Activated T-helper 17 cell treated with anti-CD3 and anti-CD28 coated beads, Interleukin-2, amount 50 U/mL, for 72 hours (primary cell): ENCODE measurements around the gene MEGF6. TPM values are rescaled to one million over a fixed set of nuclear protein-coding genes. Genes with fewer than 3 reads are reported as not detected.

Experiments
- ATAC-seq: fragments of 150-1000 bp; cut with Tn5 transposase; replicated peaks from 2 replicates; pipeline ENCODE4 v1.10.0; 2021; ENCODE audit warnings: mild to moderate bottlenecking, moderate library complexity
- H3K27ac Mint-ChIP-seq: one replicate; pipeline ENCODE4 v1.8.0; 2022; ENCODE audit warnings: mixed read lengths
- H3K27me3 Mint-ChIP-seq: one replicate; pipeline ENCODE4 v1.8.0; 2022; ENCODE audit warnings: mixed read lengths
- H3K36me3 Mint-ChIP-seq: one replicate; pipeline ENCODE4 v1.8.0; 2022; ENCODE audit warnings: low read depth, mild to moderate bottlenecking, mixed read lengths
- H3K4me1 Mint-ChIP-seq: one replicate; pipeline ENCODE4 v1.8.0; 2022; ENCODE audit warnings: mixed read lengths
- H3K4me3 Mint-ChIP-seq: one replicate; pipeline ENCODE4 v1.8.0; 2022; ENCODE audit warnings: mild to moderate bottlenecking, mixed read lengths
- H3K9me3 Mint-ChIP-seq: one replicate; pipeline ENCODE4 v1.8.0; 2022; ENCODE audit warnings: mixed read lengths
- total RNA-seq, 2 donors: library from RNA; stranded (reverse); gene quantifications; one replicate each; pipeline ENCODE4 v1.2.3, GENCODE V29; 2022

The MEGF6 gene
- total RNA-seq, 2 donors from 2014 or later, result 5.0 to 9.7 TPM

DNA sequence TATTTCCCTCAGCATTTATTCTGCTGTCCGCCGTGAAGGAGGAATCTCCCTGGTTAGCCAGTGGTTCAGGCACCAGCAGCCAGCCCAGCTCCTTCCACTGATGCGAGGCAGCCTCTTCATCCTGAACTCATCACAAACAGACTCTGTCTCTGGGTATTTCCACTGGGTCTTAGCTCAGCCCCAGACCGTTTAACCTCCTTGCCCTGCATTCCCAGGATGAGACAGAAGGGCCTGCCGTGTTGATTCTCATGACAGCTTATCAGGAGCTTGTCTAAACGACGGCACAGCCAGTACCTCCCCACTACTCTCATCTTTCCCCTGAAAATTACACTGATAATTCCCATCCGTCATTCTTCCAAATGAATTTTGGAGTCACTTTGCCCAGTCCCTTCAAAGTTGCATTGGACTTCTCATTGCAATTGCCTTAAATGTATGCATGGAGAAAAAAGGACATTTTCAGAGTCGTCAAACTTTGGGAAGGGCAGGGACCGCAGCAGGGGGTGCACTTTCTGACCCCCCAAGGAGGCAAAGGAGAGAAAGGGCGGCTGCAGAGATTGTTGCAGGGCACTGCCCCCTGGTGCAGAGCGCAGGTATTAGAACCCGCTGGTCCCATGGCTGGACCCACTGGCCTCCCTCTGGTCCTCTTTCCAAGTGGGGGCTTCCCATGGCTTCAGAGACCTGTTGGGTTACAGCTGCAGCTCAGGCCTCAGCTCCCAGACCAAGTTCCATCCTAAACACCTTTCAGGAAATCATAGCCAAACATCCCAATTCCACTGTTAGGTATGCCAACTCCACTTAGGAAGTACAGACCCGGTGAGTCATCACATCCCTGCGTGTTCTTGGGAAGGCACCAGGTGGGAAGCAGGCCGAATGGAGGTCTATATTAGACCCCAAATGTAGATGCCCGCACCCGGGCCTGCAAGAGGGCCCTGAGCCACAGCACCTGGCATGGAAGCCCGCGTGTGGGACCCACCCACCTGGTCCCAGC lies 3.7 kb upstream of the MEGF6 start:
- Mint-ChIP-seq H3K36me3 (no peaks in the 10 kb centered on the region), H3K4me1 (peaks cover 5% of the 10 kb centered on the region), H3K27me3 (peaks cover 8% of the 10 kb centered on the region), H3K4me3 (no peak overlapping the region), H3K27ac (no peak overlapping the region), H3K9me3 (no peaks in the 10 kb centered on the region)
- no peak for ATAC-seq

DNA sequence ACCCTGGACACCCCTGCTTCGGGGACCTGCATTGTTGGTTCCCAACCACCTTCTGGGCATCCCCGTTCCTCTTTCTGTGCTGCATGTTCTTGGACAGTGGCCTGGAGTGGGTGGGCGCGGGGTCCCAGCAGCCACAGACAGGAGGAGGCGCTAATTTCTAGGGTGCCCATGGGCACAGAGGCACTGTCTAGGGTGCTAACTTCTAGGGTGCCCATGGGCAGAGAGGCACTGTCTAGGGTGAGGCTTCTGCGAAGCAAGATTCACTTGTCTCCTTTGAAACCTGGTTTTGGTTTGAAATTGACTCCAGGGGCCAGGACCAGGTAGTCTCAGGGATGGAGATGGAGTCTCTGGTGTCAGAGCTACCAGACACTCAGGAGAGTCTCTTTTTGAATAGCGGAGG lies 815 bp upstream of the MEGF6 start:
- no peaks in the 10 kb centered on the region for H3K9me3 Mint-ChIP-seq
- no peak for ATAC-seq
- H3K36me3 Mint-ChIP-seq, result no peaks in the 10 kb centered on the region
- peak overlapping the region; percentile 48 for H3K4me3 Mint-ChIP-seq
- H3K27me3 Mint-ChIP-seq, result peaks cover 8% of the 10 kb centered on the region
- H3K27ac Mint-ChIP-seq, result no peak overlapping the region
- no peaks in the 10 kb centered on the region for H3K4me1 Mint-ChIP-seq

DNA sequence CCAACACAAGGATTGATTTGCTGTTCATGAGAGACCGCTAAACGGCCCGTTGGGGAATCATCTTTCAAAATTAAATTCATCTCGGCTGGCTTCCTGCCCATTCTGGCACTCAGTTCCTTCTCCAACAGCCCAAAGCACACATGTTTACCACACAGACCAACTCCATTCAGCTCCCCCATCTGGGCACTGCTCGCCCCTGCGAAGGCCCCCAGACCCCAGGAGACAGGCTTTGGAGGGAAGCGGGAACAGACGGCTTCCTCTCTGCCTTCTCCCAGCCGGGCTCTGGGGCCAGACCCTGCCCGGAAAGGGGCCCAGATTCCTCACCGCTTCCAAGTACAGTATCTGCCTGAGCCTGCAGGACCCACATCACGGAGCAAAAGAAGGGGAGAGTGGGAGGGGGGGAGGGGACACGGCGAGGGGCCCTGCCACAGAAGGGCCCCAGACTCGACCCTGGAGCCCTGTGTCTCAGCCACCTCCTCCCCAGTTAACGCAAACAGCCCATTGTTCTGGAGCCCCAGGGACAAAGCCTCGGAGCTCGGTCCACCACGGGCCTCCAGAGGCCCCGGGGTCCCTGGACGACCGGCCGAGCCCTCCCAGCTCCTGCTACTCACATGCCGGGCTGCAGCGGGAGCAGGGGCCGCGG lies 660 bp downstream of the MEGF6 start:
- ATAC-seq, result no peak
- no peak overlapping the region for H3K27ac Mint-ChIP-seq
- peaks cover 8% of the 10 kb centered on the region for H3K27me3 Mint-ChIP-seq
- H3K36me3 Mint-ChIP-seq, result no peaks in the 10 kb centered on the region
- no peaks in the 10 kb centered on the region for H3K4me1 Mint-ChIP-seq
- H3K9me3 Mint-ChIP-seq, result no peaks in the 10 kb centered on the region
- no peak overlapping the region for H3K4me3 Mint-ChIP-seq

DNA sequence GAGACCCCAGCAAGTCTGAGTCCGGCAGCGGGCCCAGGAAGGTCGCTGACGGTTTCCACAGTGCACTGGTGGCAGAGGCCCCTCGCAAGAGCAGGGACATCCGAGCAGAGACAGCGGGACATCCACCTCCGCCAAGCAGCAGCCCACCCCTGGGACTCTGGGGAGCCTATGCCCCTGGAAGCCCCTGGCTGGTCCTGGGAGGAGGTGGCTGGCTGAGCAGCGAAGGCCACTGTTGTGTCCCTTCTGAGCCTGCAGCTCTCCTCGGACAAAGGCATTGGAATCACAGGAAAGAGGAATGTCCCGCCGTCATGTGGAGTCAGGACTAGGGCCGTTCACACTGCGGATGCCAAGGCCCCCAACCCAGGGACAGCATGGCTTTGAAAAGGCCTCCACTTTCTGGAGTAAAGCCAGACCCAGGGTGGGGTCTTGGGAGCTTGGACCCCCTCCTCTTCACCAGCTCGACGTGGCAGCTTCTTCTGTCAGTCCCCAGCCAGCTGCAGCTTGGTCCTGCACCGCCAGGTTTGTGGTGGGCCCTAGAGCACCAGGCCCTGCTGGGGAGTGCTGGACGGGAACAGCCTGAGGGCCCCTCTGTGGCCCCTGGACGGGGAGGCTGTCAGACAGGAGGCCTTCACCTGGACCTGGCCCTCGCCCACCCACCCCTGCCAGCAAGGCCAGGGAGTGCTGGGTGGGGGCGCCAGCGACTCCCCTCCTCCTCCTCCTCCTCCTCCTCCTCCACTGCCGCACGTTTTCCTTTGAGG lies 1.4 kb downstream of the MEGF6 start:
- Mint-ChIP-seq H3K27me3 (peaks cover 7% of the 10 kb centered on the region), H3K36me3 (no peaks in the 10 kb centered on the region), H3K27ac (no peak overlapping the region), H3K4me1 (no peaks in the 10 kb centered on the region), H3K4me3 (no peak overlapping the region), H3K9me3 (no peaks in the 10 kb centered on the region)
- no peak for ATAC-seq

DNA sequence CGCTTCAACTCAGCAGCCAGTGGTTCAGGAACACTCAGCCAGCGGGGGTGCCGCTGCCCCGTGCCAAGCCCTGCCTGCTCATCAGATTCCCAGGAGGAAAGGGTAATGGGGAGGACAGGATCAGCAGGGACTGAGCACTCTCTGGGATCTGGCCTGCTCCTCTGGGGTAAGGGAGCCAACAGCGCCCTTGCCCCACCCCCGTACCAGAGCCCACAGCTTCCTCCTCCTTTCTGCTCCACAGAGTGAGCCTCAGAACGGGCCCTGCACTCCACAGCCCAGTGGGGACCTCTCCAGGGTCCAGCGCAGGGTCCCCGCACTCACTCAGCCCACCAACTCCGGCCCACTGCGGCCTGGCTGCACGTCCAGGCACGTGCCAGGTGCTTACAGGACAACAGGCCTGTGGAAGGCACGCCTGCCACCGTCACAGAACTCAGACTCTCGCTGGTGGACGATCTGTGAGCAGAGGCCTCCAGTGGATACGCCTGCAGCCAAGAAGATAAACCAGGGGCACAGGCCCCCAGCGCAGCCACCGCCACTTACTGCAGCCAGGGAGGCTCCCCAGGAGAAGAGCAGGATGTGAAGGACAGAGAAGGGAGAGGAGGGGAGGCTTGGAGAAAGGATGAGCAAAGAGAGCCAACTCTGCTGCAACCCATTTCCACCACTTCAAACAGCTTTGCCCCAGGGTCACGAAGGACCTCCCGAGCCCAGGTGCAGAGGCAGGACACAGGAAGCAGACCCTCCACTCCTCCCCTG lies 2.1 kb downstream of the MEGF6 start:
- Mint-ChIP-seq H3K27me3 (peaks cover 4% of the 10 kb centered on the region), H3K4me1 (no peaks in the 10 kb centered on the region), H3K36me3 (no peaks in the 10 kb centered on the region), H3K9me3 (no peaks in the 10 kb centered on the region), H3K27ac (no peak overlapping the region), H3K4me3 (no peak overlapping the region)
- no peak for ATAC-seq

DNA sequence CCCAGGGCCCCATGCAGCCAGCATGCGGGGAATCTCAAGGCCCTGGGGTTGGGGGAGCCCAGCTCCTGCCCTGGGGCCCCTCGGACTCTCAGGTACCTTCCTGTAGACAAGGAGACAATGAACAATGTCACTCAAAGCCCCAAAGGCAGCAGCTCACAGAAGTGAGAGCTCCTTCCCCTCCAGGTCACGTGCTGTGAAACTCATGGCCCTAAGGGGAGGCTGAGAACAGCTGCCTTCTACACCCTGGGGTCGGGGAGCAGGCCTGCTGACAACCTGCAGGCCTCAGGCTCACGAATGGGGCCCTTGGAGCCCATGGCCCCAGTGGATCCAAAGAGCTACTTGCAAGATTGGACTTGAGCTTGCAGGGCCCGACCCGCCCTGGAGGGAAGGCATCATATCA lies 3.2 kb downstream of the MEGF6 start:
- H3K4me3 Mint-ChIP-seq, result no peak overlapping the region
- no peak overlapping the region for H3K27ac Mint-ChIP-seq
- ATAC-seq, result no peak
- H3K9me3 Mint-ChIP-seq, result no peaks in the 10 kb centered on the region
- H3K36me3 Mint-ChIP-seq, result no peaks in the 10 kb centered on the region
- H3K4me1 Mint-ChIP-seq, result no peaks in the 10 kb centered on the region
- H3K27me3 Mint-ChIP-seq, result peaks cover 4% of the 10 kb centered on the region

DNA sequence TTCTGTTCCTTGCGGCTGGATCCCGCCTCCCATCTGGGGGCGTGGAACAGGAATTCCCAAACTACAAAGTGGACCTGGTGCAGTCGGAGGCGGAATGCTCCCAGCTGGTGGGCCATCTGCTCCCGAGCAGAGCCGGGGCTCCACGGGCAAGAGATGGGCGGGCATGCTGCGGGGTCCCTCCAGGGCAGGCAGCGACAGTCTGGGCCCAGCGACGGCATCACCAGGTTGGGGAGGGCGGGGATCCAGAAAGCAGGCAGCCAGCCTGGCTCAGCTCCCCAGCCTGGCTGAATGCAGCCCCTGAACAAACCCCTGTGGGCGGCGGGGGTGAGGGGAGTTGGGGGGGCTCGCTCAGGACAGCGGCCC lies 3.6 kb downstream of the MEGF6 start:
- Mint-ChIP-seq H3K4me1 (no peaks in the 10 kb centered on the region), H3K36me3 (no peaks in the 10 kb centered on the region), H3K4me3 (no peak overlapping the region), H3K27ac (no peak overlapping the region), H3K27me3 (peaks cover 4% of the 10 kb centered on the region), H3K9me3 (no peaks in the 10 kb centered on the region)
- no peak for ATAC-seq

DNA sequence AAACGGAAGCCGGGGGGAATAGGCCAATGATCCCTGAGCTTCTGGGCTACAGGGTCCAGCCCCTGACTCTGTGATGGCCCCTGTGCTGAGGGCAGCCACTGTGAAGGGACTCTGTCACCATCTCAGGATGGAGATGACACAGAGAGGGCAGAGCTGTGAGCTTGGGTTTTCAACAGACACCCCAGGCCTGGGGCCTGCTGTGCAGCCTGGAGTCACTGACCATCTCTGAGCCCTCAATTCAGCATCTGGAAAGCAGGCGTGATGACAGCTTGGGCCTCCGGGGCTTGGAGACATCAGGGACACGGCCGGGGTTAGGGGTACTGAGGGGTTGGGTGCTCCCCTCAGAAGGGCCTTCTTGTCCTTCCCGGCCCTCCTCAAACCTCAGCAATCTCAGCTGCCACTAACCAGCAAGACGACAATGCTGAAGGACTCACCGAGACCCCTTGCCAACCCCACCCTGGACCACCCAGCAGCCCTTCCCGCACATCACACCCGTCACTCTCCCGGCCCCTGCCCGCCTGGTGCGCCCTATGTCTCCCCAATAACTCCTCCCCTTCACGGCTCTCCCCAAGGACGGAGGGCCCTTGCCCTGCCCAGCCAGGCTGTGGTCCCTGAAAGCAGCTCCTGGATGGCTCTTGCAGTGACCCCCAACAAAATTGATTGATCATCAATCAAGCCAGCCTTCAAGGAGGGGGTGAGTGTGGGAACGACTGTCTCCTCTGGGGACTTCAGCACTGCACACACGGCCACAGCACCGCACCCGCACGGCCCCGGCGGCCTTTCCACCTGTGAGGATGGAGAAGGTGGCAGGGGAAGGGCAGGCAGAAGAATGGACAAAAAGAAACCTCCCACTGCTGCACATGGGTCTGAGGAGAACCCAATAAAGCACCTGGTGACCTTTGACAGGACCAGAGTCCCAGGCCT lies 4.3 kb downstream of the MEGF6 start:
- no peak for ATAC-seq
- no peaks in the 10 kb centered on the region for H3K36me3 Mint-ChIP-seq
- no peaks in the 10 kb centered on the region for H3K9me3 Mint-ChIP-seq
- H3K4me1 Mint-ChIP-seq, result no peaks in the 10 kb centered on the region
- peaks cover 4% of the 10 kb centered on the region for H3K27me3 Mint-ChIP-seq
- H3K27ac Mint-ChIP-seq, result no peak overlapping the region
- no peak overlapping the region for H3K4me3 Mint-ChIP-seq

DNA sequence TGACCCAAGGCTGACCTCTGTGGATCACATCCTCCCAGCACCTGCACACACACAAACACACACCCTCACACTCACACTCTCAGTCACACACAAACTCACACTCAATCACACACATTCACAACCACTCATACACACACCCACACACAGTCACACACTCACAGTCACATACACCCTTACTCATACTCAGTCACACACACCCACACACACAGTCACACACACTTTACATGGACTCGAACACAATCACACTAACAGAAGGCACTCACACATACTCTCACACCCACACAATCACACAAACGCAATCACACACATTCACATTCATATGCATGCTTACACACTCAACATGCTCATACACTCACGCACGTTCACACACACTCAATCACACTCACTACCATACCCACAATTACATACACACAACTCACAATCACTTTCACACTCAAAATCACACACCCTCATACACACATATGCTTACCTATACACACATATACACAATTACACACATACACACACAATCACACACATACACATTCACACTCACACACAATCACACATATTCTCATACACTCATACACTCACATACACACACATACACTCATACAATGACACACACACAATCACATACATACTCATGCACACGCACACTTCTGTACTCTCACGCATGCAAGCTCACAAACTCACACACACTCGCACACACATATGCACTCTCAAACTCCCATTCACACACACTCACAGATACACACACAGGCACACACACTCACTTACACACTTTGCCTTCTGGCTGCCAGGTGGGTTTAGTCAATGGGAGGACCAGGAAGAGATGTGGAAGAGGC lies 6.1 kb downstream of the MEGF6 start:
- ATAC-seq, result no peak
- Mint-ChIP-seq H3K9me3 (no peaks in the 10 kb centered on the region), H3K27me3 (no peaks in the 10 kb centered on the region), H3K4me3 (no peak overlapping the region), H3K36me3 (no peaks in the 10 kb centered on the region), H3K27ac (no peak overlapping the region), H3K4me1 (no peaks in the 10 kb centered on the region)

DNA sequence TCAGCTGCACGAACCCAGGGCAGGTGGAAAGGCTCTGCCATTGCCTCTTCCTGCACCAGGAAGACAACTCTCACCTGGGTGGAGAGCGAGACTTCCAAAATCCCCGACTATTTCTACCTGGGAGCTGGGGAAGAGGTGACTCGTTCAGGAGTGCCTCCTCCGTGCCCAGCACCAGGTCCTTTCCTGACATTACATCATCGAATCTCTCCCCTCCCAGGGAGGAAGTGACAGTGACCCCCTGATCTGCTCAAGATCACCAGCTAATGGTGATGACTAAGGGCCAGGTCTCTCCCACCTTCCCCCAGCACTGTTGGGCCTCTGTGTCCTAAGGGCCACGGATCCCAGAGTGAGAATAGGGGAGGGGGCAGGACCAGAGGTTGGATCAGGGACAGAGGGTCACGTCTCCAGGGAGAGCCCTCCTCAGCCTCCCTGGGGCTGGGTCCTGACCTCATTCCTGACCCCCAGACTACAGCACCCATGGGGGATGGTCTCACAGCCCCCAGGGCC lies 6.8 kb downstream of the MEGF6 start:
- H3K27ac Mint-ChIP-seq, result no peak overlapping the region
- H3K4me3 Mint-ChIP-seq, result no peak overlapping the region
- no peaks in the 10 kb centered on the region for H3K36me3 Mint-ChIP-seq
- H3K27me3 Mint-ChIP-seq, result no peaks in the 10 kb centered on the region
- ATAC-seq, result no peak
- H3K9me3 Mint-ChIP-seq, result no peaks in the 10 kb centered on the region
- no peaks in the 10 kb centered on the region for H3K4me1 Mint-ChIP-seq

DNA sequence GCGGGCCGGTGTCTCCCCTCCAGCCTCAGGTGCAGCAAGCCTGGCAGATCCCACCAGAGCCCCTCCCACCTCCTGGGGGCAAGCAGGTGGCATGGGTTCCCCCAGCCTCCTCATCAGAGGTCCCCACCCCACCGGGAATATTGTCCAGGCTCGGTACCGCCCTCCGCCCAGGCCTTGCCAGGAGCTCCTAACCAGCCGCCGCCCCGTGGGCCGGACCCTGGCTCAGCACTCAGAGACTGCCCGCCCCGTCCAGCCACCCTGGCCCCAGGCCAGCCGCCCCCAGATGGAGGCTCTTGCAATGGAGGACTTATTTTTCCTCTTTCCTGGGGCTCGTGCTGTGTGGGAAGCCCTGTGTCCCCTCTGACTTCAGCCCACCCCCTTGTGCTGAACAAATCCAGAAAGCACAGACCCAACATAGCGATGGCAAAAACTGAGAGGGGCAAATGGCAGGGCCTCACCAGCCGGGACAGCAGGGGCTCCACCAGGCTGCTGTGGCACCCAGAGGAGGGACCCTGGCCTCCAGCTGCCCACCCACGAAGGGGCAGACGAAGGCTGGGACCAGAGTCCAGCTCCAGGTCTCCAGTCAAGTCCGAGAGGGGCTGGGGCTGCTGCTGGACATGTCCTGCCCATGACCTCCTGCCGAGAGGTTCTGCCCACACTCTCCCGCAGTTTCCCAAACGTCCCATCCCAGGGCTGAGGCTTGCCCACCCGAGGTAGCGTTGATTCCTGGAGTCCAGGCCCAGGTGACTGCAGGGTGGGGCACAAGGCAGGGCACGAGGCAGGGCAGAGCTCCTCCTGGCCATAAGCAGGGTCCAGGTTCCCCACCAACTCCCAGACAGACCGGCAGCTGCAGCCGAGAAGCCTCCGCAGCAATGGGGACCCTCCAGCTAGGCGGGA lies 7.5 kb downstream of the MEGF6 start:
- ATAC-seq, result no peak

DNA sequence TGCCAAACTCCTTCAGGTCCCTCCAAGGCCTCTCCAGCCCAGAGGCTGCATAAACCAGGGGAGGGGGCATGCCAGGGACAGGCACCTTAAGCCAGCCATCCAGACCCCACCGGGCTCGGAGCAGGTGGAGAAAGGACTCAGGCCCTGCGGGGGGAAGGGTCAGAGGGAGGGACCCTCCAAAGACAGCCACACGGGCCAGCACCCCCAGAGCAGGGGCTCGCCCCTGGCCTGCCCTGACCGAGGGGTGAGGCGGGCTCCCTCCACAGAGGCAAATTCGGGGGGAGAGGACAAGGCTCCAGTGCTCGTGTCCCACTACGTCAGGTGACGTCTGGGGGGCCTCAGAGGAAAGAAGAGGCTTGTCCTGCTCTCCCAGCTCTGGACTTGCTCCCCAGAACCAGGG lies 8.2 kb downstream of the MEGF6 start:
- ATAC-seq, result no peak
- H3K4me3 Mint-ChIP-seq, result no peak overlapping the region
- no peaks in the 10 kb centered on the region for H3K9me3 Mint-ChIP-seq
- H3K36me3 Mint-ChIP-seq, result no peaks in the 10 kb centered on the region
- H3K4me1 Mint-ChIP-seq, result no peaks in the 10 kb centered on the region
- H3K27ac Mint-ChIP-seq, result no peak overlapping the region
- H3K27me3 Mint-ChIP-seq, result no peaks in the 10 kb centered on the region

More for the DNA sequence above, 7.5 kb downstream of the MEGF6 start:
- H3K36me3 Mint-ChIP-seq, result no peaks in the 10 kb centered on the region
- no peaks in the 10 kb centered on the region for H3K4me1 Mint-ChIP-seq
- H3K27me3 Mint-ChIP-seq, result no peaks in the 10 kb centered on the region
- H3K4me3 Mint-ChIP-seq, result no peak overlapping the region
- H3K9me3 Mint-ChIP-seq, result no peaks in the 10 kb centered on the region
- H3K27ac Mint-ChIP-seq, result no peak overlapping the region
